ENCODE results near the gene EVX2.

Gene EVX2

GRCh38 chr2:176095421-176095820 lies 11.7 kb upstream of the EVX2 start:
- DNase-seq, result no peak

- no peak for DNase-seq
These were observed 10.6 kb upstream of the EVX2 start for GRCh38 chr2:176094349-176094748.

DNA sequence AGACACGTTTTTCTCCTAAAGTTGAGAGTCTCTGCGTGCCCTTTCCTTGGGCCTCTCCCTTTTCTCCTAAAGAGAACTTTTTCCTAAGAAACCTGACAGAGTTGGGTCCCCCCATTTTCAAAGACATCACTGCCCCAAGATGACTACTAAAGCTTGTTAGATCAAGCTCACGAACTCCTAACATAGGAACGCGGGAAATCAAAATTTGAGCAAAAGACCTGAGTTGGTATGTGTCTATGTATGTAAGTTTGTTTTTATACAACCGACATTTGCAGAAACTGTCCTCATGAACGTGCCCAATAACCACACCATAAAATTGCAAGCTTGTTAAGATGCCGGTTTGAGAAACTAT lies 10.1 kb upstream of the EVX2 start:
- no peak for DNase-seq

DNA sequence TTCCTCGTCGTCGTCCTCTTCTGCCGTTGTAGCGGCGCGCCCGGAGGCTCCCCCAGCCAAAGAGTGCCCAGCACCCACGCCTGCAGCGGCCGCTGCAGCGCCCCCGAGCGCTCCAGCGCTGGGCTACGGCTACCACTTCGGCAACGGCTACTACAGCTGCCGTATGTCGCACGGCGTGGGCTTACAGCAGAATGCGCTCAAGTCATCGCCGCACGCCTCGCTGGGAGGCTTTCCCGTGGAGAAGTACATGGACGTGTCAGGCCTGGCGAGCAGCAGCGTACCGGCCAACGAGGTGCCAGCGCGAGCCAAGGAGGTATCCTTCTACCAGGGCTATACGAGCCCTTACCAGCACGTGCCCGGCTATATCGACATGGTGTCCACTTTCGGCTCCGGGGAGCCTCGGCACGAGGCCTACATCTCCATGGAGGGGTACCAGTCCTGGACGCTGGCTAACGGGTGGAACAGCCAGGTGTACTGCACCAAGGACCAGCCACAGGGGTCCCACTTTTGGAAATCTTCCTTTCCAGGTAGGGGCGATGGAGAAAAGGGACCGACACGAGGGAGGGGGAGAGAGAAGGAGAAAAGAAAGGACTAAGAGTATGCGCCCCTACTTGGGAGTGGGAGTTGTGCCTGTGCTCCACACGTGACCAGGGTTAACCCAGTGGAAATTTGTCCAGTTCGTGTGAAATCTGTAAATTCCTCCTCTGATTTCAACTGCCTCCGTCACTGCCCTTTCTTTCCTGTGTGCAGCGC lies 9.6 kb upstream of the EVX2 start:
- peak; percentile 28 for DNase-seq

DNA sequence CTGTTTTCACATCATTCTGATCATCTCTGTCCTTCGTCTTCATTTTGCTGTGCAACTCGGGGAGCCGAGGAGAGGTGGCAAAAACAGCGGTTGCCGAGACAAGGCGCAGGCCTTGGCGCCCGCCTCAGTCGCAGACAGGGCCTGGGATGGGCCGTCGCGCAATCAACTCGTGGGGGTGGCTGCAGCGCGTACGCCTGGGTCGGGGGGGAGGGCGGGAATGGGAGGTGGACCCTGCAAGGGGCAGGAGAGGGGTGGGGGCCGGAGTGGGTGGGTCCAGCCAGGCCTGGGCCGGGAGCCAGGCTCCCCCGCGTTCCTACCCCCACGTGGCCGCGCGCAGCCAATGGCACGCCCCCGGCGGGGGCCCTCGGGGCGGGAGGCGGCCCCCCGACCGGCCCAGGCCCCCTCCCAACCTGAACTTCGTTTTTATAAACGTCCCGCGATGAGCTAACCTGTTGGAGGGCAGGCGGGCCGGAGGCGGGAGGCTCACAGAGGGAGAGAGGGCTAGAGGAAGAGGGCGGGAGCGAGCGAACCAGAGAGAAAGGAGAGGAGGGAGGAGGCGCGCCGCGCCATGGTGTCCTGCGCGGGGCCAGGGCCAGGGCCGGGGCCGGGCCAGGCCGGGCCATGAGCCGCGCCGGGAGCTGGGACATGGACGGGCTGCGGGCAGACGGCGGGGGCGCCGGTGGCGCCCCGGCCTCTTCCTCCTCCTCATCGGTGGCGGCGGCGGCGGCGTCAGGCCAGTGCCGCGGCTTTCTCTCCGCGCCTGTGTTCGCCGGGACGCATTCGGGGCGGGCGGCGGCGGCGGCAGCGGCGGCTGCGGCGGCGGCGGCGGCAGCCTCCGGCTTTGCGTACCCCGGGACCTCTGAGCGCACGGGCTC lies 8.7 kb upstream of the EVX2 start, which contains the start of gene HOXD13:
HOXD13 (plus strand) TSS at position 452 of the 875 bp plus-strand sequence; CDS start at position 622, 170 bp downstream.
- peak; percentile 9 for DNase-seq

- DNase-seq, result no peak
These were observed 7.8 kb upstream of the EVX2 start for GRCh38 chr2:176091329-176092258.

GRCh38 chr2:176090862-176091261 lies 7.1 kb upstream of the EVX2 start:
- no peak for DNase-seq

- DNase-seq, result no peak
These were observed 6.2 kb upstream of the EVX2 start for GRCh38 chr2:176089843-176090395.

DNA sequence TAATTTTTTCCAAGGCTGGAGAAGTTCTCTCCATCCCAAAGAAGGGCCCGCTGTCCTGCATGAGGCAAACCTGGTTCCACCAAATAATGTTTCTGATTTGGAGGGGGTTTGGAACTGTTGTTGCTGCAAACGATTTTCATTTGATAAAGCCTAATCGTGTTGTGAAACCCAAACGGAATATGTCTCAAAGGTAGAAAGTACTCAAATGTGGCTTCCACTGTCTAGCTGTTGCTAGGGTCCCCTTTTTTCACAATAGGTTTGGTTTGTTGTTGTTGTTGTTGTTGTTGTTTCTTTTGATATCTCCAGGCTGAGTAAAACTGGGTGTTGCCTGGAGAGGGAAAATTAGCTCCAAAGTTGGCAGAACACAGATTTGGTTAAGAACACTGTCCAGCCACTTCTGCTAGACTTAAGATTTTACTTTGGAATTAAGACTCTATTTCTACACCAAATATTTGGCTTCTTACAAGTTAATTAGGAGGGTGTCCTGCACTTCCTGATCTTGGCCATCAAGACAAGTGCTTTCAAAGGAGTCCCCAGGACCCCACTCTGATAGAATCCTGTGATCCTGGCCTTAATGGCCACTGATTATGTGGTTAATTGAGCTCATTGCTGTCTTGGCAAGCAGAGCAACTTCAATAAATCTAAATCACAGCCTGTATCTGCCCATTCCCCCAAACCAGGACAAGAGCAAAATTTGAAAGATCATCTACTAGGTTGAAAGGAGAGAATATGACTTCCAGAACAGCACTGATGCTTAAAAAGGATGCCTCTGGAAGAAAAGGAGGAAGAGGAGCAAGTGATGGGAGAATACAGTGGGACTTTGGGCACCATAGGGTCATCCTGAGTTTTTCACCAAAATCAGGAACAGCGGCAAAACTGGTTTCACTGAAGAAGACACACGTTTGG lies 5.4 kb upstream of the EVX2 start:
- no peak for DNase-seq

DNA sequence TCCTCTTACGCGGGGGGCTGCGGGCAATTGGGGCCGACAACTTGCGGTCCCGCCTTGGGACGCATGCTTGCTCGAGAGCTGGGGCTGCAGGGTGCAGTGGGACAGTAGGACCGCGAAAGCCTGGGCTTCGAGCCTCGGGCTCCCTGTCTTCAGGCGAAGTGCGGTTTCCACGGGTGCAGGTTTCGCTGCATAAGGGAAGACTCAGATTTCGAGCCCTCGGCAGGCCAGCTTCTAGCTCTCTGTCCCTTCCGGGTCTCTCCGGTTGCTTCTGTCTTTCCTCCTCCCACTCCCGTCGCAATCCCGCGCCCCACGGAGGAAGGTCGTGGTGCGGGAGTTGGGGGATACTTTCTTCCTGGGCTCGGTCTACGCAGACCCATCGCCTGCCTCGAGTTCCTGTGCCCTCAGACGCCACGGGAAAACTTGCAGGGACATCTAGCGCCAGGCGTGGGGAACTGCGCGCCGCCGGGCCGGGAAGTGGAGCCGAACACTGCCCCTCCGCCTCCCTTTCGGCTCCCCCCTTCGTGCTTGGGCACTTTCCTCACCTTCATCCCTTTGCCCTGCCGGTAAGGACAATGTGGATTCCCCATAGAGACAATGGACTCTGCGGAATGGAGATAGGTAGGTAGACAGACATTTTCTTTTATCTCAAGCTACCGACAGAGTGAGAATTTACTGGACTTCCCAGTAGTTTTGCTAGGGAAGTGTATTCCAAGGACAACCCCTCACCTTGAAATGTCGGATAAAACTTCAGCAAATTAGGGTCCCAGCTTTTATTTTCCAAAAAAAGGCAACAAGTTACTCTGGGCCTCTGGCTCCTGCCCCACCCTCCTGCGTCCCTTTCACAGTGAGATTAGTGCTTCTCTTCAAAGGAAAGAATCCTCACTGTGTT lies 4.5 kb upstream of the EVX2 start:
- DNase-seq, result peak; percentile 3

DNA sequence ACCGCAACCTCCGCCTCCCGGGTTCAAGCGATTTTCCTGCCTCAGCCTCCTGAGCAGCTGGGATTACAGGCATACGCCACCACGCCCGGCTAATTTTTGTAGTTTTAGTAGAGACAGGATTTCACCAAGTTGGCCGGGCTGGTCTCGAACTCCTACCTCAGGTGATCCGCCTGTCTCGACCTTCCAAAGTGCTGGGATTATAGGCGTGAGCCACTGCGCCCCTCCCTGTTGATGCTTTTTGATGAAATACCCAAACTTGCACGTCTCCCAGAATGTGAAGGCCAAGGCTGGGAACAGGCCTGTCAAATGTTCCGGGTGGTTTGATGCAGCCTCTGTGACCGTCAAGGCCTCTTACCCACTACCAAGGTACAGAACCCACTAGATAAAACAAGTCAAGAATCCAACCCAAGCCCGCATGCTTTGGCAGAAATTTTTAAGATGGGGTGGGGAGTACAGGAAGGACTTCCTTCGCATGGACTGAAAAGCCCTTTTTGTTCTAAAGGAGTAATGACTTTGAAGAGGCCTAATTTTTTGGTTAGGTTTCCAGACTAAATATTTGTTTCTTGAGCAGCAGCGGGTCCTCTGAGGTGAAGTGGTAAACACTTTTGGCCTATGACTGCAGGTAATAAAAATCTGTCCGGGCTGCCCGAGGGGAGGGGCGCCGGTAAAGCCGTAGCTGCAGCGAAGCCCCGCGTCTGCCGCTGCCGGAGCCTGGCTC lies 3.7 kb upstream of the EVX2 start:
- no peak for DNase-seq

GRCh38 chr2:176085861-176086771 lies 2.4 kb upstream of the EVX2 start:
- peak; percentile 30 for DNase-seq

DNA sequence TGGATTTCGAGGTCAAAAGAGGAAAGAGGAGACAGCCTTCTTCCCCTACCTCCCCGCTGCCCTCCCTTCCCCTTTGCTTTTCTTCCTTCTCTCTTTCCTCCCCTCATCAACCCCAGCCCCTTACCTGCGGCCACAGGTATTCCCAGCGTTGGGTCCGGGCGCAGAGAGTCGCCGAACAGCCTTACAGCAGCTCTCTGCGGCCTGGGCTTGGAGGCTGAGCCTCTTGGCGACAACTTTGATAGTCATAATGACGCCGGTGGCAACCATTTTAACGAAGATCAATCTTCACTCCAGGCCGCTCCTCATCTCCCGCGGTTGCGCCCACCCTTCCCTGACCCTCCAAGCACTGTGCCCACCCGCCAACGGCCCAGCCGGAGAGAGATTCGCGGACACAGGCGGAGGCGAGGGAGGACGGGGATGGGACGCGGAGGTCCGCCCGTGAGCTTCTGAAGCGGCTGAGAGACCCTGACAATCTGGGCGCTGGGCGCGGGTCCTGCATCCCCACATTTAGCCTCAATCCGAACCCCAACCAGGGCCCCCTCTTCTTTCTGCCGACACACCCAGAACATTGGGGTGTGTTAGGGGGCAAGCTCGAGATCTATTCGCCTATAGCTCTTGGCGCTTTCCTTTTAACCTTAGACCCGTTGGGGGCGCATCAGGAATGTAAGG lies 1.5 kb upstream of the EVX2 start:
- no peak for DNase-seq

GRCh38 chr2:176084611-176085119 lies 903 bp upstream of the EVX2 start:
- no peak for DNase-seq

DNA sequence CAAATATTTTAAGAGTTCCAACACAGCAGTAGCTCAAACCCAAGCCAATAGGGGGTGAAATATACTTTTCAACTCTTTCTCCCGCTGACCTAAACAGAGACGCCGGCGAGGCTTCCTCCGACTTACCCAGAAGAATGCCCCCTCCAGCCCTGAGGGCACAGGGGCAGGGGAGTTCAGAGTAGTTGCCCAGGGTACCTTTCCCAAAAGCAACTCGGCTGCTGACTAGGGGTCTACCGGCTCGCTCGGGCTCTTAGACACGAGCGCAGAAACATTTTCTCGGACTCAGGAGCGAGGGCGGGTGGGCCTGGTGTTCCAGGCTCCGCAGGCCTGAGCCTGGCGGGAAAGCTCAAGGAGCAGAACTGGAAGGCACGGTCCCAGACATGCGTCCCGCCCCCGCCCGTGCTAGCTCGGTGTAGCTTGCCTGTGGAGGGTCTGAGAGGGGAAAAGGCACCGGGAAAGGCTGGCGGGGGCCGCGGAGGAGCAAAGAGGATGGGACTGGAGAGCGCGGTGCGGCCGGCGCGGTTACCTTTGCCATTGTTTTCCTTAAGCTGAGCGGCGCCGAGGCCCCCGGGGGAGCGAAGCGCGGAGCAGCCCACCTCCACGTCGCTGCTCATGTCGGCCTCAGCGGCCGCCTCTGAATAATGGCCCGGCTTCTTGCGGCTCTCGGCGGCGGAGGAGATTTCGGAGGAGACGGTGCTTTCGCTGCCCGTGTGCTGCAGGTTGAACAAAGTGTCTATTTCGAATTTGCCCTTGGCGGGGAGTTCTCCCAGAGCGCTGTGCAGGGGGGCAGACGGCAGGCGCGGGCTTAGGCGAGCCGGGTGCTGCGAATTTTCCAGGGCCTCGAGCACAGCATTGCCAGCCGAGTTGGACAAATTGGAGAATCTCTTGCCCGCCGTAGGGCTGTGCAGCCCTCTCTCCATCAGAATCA lies 674 bp downstream of the EVX2 start:
- no peak for DNase-seq

DNA sequence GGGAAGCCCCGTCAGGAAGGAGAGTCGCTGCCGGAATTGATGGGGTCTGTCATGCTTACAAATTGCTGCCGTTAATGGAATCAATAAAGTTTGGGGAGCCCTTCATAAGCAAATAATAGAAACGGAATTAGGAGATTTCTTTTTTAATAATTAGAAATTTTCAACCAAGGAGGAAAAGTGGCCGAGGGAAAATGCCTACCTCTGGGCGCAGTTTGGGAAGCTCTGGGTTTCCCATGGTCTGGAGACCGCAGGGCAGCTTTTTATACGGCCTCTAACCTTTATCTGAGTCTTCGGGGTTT lies 1.3 kb downstream of the EVX2 start:
- DNase-seq, result no peak
